Measurements from ENCODE around the gene SLC37A3.

The SLC37A3 gene

GRCh38 chr7:140298213-140298612, 100.1 kb downstream of the SLC37A3 start:
- H3K36me3 ChIP-seq (ENCODE audit: insufficient read depth, low read length), result no peaks in the 10 kb centered on the region

GRCh38 chr7:140297192-140297591, 101.1 kb downstream of the SLC37A3 start:
- Histone ChIP-seq H3K36me3 (ENCODE audit: insufficient read depth, low read length) (no peaks in the 10 kb centered on the region), H3K9ac (ENCODE audit: low read depth, low read length) (no peak overlapping the region), H3K9me3 (ENCODE audit: control insufficient read depth, insufficient read depth, low read length) (no peaks in the 10 kb centered on the region), H3K4me1 (ENCODE audit: insufficient read depth, low read length) (no peaks in the 10 kb centered on the region)

More at GRCh38 chr7:140298213-140298612, 100.1 kb downstream of the SLC37A3 start:
- no peak overlapping the region for H3K9ac ChIP-seq (ENCODE audit: low read depth, low read length)
- H3K4me1 ChIP-seq (ENCODE audit: insufficient read depth, low read length), result no peaks in the 10 kb centered on the region
- no peaks in the 10 kb centered on the region for H3K9me3 ChIP-seq (ENCODE audit: control insufficient read depth, insufficient read depth, low read length)

- Histone ChIP-seq H3K4me1 (ENCODE audit: insufficient read depth, low read length) (no peaks in the 10 kb centered on the region), H3K36me3 (ENCODE audit: insufficient read depth, low read length) (no peaks in the 10 kb centered on the region), H3K9me3 (ENCODE audit: control insufficient read depth, insufficient read depth, low read length) (no peaks in the 10 kb centered on the region), H3K9ac (ENCODE audit: low read depth, low read length) (no peak overlapping the region)
These were observed 103.0 kb downstream of the SLC37A3 start for GRCh38 chr7:140295224-140295738.

- no peak overlapping the region for H3K9ac ChIP-seq (ENCODE audit: low read depth, low read length)
- H3K4me1 ChIP-seq (ENCODE audit: insufficient read depth, low read length), result no peaks in the 10 kb centered on the region
- no peaks in the 10 kb centered on the region for H3K9me3 ChIP-seq (ENCODE audit: control insufficient read depth, insufficient read depth, low read length)
- H3K36me3 ChIP-seq (ENCODE audit: insufficient read depth, low read length), result no peaks in the 10 kb centered on the region
These were observed 103.9 kb downstream of the SLC37A3 start for GRCh38 chr7:140294454-140294853.

- no peak overlapping the region for H3K9ac ChIP-seq (ENCODE audit: low read depth, low read length)
- H3K9me3 ChIP-seq (ENCODE audit: control insufficient read depth, insufficient read depth, low read length), result no peaks in the 10 kb centered on the region
- no peaks in the 10 kb centered on the region for H3K4me1 ChIP-seq (ENCODE audit: insufficient read depth, low read length)
- no peaks in the 10 kb centered on the region for H3K36me3 ChIP-seq (ENCODE audit: insufficient read depth, low read length)
These were observed 105.9 kb downstream of the SLC37A3 start for GRCh38 chr7:140292438-140292837.

GRCh38 chr7:140289804-140290203, 108.5 kb downstream of the SLC37A3 start:
- no peaks in the 10 kb centered on the region for H3K4me1 ChIP-seq (ENCODE audit: insufficient read depth, low read length)
- H3K9ac ChIP-seq (ENCODE audit: low read depth, low read length), result no peak overlapping the region
- no peaks in the 10 kb centered on the region for H3K9me3 ChIP-seq (ENCODE audit: control insufficient read depth, insufficient read depth, low read length)
- H3K36me3 ChIP-seq (ENCODE audit: insufficient read depth, low read length), result no peaks in the 10 kb centered on the region

GRCh38 chr7:140287988-140288387, 110.3 kb downstream of the SLC37A3 start:
- no peak overlapping the region for H3K9ac ChIP-seq (ENCODE audit: low read depth, low read length)
- H3K4me1 ChIP-seq (ENCODE audit: insufficient read depth, low read length), result no peaks in the 10 kb centered on the region
- H3K9me3 ChIP-seq (ENCODE audit: control insufficient read depth, insufficient read depth, low read length), result no peaks in the 10 kb centered on the region
- no peaks in the 10 kb centered on the region for H3K36me3 ChIP-seq (ENCODE audit: insufficient read depth, low read length)

GRCh38 chr7:140285938-140286337, 112.4 kb downstream of the SLC37A3 start:
- no peak overlapping the region for H3K9ac ChIP-seq (ENCODE audit: low read depth, low read length)
- no peaks in the 10 kb centered on the region for H3K36me3 ChIP-seq (ENCODE audit: insufficient read depth, low read length)
- H3K4me1 ChIP-seq (ENCODE audit: insufficient read depth, low read length), result no peaks in the 10 kb centered on the region
- no peaks in the 10 kb centered on the region for H3K9me3 ChIP-seq (ENCODE audit: control insufficient read depth, insufficient read depth, low read length)

- no peaks in the 10 kb centered on the region for H3K4me1 ChIP-seq (ENCODE audit: insufficient read depth, low read length)
- H3K9ac ChIP-seq (ENCODE audit: low read depth, low read length), result no peak overlapping the region
- H3K9me3 ChIP-seq (ENCODE audit: control insufficient read depth, insufficient read depth, low read length), result no peaks in the 10 kb centered on the region
- no peaks in the 10 kb centered on the region for H3K36me3 ChIP-seq (ENCODE audit: insufficient read depth, low read length)
These were observed 114.3 kb downstream of the SLC37A3 start for GRCh38 chr7:140284062-140284461.

Measured in ES-I3 (cell line).